GM13976 (cell line): ENCODE measurements around the gene ST8SIA6.

ENCODE experiments used
- DNase-seq: peaks from one replicate; pipeline ENCODE4 v3.0.0; 2012; ENCODE audit warnings: low spot score
- in situ Hi-C: fragments of 300-500 bp; cut with MboI; formaldehyde crosslinking; loops from one replicate; pipeline ENCODE4 v1.12.0; 2022; ENCODE audit warnings: low sequenced_read_pairs, mixed read lengths, inconsistent platforms; ENCODE audit not compliant: unreplicated experiment
- TF ChIP-seq, protein P1 (sequence below): IDR thresholded peaks from 2 replicates; pipeline ENCODE4 v1.5.1; 2012; ENCODE audit warnings: borderline replicate concordance, mild to moderate bottlenecking; ENCODE audit not compliant: insufficient read depth; ENCODE audit errors: extremely low read depth, missing control alignments, control extremely low read depth

The ST8SIA6 gene

DNA sequence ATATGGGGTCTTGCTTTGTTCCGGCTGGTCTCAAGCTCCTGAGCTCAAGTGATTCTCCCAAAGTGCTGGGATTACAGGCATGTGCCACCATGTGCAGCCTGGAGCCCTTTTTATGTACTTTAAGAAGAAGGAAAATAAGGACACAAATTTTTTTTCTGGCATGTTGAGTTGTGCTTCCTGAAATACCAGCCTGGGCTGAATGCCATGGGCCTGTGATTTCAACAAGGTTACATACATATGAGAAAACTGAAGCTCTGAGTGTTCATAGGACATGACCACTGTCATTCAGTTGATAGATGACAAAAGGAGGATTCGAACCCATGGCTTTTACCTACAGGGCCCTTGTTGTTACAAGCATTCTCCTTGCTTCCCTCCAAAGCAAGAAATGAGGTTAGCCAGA is 36.1 kb downstream of the ST8SIA6 start:
- DNase-seq, result no peak
- in situ Hi-C loops, result no loop called here
- TF ChIP-seq, protein P1, sequence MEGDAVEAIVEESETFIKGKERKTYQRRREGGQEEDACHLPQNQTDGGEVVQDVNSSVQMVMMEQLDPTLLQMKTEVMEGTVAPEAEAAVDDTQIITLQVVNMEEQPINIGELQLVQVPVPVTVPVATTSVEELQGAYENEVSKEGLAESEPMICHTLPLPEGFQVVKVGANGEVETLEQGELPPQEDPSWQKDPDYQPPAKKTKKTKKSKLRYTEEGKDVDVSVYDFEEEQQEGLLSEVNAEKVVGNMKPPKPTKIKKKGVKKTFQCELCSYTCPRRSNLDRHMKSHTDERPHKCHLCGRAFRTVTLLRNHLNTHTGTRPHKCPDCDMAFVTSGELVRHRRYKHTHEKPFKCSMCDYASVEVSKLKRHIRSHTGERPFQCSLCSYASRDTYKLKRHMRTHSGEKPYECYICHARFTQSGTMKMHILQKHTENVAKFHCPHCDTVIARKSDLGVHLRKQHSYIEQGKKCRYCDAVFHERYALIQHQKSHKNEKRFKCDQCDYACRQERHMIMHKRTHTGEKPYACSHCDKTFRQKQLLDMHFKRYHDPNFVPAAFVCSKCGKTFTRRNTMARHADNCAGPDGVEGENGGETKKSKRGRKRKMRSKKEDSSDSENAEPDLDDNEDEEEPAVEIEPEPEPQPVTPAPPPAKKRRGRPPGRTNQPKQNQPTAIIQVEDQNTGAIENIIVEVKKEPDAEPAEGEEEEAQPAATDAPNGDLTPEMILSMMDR, result no peak

DNA sequence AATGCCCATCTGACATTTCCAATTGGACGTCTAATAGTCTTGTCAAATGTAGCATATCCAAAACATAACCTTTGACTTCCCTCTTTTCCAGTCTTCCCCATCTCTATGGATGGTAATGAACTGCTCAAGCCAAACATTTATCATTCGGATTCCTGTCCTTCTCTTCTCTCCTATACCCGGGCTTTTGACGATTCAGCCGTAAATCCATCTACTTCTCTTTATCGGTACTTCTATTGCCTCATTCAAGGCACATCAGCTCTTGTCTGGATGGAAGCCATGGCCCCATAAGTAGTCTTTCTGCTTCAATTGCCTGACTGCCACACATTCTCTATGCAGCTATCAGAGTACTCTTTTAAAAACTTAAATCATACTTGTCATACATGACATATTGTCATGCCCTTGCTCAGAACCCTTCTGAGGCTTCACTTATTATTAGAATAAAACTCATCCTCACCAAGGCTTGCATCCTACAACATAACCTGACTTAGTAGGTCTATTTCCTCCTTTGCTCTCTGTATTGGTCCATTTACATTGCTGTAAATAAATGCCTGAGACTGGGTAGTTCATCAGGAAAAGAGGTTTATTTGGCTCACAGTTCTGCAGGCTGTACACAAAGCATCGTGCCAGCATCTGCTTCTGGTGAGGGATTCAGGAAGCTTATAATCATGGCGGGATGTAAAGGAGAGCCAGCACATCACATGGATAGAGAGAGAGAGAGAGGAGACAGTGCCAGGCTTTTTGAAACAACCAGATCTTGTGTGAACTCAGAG is 37.8 kb downstream of the ST8SIA6 start:
- DNase-seq, result no peak
- TF ChIP-seq, protein P1, result no peak
- in situ Hi-C loops, result no loop called here

DNA sequence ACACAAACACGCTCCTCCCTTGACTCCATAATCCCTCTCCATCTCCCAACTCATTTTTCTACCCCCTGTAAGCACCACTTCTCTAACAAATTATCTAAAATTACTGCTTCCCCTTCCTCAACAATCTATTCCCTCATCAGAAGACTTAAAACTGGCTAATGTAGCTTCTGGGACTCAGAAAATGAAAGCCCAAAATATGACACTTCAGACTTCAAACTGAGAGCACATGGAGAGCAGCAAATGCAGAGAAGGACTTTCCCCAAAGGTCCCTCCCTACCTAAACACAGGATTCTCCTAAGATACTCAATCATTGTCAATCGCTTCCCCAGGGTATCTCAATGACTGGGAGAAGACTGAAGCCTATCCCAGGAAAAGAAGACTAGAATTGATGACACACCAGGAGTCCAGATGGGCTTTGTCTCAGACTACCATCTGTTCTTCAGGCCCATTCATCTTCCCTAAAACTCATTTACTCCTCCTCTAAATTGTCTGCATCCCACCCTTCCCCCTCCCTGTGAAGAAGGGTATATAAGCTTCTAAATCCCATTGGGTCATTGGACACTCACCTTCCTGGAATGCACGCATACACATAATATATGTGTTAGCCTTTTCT is 39.2 kb downstream of the ST8SIA6 start:
- TF ChIP-seq, protein P1, result no peak
- no peak for DNase-seq
- in situ Hi-C loops, result no loop called here

DNA sequence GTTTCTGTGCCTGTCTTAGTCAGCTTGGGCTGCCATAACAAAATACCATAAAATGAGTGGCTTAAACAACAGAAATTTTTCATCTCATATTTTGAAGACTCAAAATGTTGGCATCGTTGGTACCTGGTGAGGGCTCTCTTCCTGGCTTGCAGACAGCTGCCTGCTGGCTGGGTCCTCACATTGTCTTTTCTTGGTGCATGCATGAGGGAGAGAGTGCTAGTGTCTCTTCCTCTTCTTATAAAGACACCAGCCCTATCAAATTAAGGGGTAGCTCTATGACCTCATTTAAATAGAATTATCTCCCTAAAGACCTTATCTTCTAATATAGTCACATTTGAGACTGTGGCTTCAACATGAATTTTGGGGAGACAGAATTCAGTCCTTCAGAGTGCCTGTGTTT is 39.9 kb downstream of the ST8SIA6 start:
- in situ Hi-C loops, result no loop called here
- no peak for DNase-seq
- TF ChIP-seq, protein P1, result no peak

DNA sequence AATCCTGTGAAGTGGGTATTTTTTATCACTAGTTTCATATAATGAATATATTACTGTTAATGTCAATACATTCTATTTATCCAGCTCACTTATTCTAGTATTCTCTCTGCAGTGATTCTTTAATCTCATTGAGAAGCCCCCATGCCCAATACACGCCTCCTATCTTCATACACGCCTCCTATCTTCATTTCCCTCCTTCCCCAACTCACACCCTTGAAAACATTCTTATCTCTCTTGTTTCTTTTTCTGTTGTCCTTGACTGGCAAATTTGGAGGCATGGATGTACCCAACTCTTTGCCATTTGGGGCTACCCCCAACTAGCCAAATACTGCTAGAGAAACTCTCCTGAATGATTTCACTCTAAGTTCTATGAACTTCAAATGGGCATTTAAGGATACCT is 40.5 kb downstream of the ST8SIA6 start:
- in situ Hi-C loops, result no loop called here
- DNase-seq, result no peak
- TF ChIP-seq, protein P1, result no peak

DNA sequence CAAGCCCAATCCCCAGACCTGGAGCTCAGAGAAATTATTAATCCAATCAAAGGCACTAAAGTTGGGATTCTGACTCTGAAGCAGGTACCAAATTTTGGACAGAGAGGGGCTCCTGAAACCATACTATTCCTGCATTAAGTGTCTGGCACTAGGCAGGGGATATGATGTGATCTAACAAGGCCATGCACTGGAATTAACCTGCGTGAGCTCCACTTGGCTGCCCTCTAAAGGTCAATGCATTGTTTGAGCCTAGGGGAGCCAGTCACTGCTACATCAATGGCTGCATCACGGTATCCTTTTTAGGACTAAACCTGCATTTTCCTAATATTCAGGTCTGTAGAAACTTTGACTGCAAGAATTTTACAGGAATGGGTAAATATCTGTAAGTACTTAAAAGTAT is 42.1 kb downstream of the ST8SIA6 start:
- DNase-seq, result no peak
- TF ChIP-seq, protein P1, result no peak
- in situ Hi-C loops, result no loop called here
